Measurements from ENCODE around the gene XPC. TPM values are rescaled to one million over a fixed set of nuclear protein-coding genes. Genes with fewer than 3 reads are reported as not detected.

XPC gene
- total and polyA plus RNA-seq, 2 donors (not counting 3 experiments of a cell fraction or from before 2014, with no cell fraction given) = 11.9 to 36.8 TPM

DNA sequence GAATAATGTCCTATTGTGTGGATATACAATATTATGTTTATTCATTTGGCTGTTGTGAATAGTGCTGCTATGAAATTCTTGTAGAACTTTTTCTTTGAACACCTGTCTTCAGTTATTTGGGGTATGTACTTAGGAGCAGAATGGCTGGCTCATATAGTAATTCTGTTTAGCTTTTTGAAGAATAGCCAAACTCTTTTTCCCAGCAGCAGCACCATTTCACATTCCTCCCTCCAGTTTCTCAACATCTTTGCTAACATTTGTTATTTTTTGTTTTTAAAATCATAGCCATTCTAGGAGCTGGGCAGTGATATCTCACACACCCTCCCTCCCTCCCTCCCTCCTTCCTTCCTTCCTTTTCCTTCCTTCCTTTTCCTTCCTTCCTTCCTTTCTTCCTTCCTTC lies 40.0 kb upstream of the XPC start:
- DNase-seq (ENCODE audit: low read depth, low spot score) (no peak), FAIRE-seq (no peak)
- Histone ChIP-seq H3K4me1 (ENCODE audit: control insufficient read depth, extremely low read depth, insufficient read depth, low read length) (peaks cover 3% of the 10 kb centered on the region), H3K9me3 (replicated peaks; ENCODE audit: control insufficient read depth, insufficient read depth, low read length) (no peaks in the 10 kb centered on the region), H3K9ac (replicated peaks; ENCODE audit: extremely low read depth, insufficient read depth, low read length) (no peak overlapping the region), H3K27me3 (ENCODE audit: control insufficient read depth in 2 of 2, insufficient read depth in 2 of 2, low read length in 2 of 2) (no peaks in the 10 kb centered on the region), H3K27ac (ENCODE audit: insufficient read depth, low read depth, low read length) (no peak overlapping the region), H3K4me3 (replicated peaks in 1 of 3; ENCODE audit: insufficient read depth in 1 of 3, low read depth in 1 of 3, low read length in 3 of 3) (no peak overlapping the region), H3K9me1 (replicated peaks; ENCODE audit: control insufficient read depth, extremely low read depth, insufficient read depth, low read length) (no peaks in the 10 kb centered on the region), H3K4me2 (ENCODE audit: insufficient read depth, low read length) (no peak overlapping the region), H2AFZ (ENCODE audit: low read depth, low read length) (no peak overlapping the region), H3K79me2 (ENCODE audit: control insufficient read depth, insufficient read depth, low read length) (no peaks in the 10 kb centered on the region), H3K36me3 (ENCODE audit: control insufficient read depth in 2 of 2, extremely low read depth in 1 of 2, insufficient read depth in 2 of 2, low read length in 2 of 2) (no peaks in the 10 kb centered on the region), H4K20me1 (replicated peaks; ENCODE audit: control insufficient read depth, extremely low read depth, insufficient read depth, low read length) (no peaks in the 10 kb centered on the region)
- no TSS peak for BruUV-seq (replicated peaks)
- dilution Hi-C loops (cut with MboI; ENCODE audit: extremely low pct_ligation_motif_present, low sequenced_read_pairs) = no loop called here
- TF ChIP-seq MYC (IDR thresholded peaks at IDR 0.05; ENCODE audit: low read depth, low read length) (no peak), MAX (IDR thresholded peaks at IDR 0.05; ENCODE audit: insufficient read depth, insufficient read length) (no peak), EZH2 (IDR thresholded peaks at IDR 0.05; ENCODE audit: borderline replicate concordance, low read depth, low read length, severe bottlenecking) (no peak), JUN (IDR thresholded peaks at IDR 0.05; ENCODE audit: borderline replicate concordance, insufficient read depth, insufficient read length, low read depth) (no peak), GATA2 (IDR thresholded peaks at IDR 0.05; ENCODE audit: insufficient read depth, insufficient read length, low read depth, low read length) (no peak), FOS (IDR thresholded peaks at IDR 0.05; ENCODE audit: borderline replicate concordance, insufficient read depth, low read length) (no peak), POLR2AphosphoS5 (IDR thresholded peaks at IDR 0.05; ENCODE audit: insufficient read depth, low read depth, low read length) (no peak), POLR2A (IDR thresholded peaks at IDR 0.05; ENCODE audit: low read depth, low read length) (no peak)
- TF ChIP-seq, protein P1, sequence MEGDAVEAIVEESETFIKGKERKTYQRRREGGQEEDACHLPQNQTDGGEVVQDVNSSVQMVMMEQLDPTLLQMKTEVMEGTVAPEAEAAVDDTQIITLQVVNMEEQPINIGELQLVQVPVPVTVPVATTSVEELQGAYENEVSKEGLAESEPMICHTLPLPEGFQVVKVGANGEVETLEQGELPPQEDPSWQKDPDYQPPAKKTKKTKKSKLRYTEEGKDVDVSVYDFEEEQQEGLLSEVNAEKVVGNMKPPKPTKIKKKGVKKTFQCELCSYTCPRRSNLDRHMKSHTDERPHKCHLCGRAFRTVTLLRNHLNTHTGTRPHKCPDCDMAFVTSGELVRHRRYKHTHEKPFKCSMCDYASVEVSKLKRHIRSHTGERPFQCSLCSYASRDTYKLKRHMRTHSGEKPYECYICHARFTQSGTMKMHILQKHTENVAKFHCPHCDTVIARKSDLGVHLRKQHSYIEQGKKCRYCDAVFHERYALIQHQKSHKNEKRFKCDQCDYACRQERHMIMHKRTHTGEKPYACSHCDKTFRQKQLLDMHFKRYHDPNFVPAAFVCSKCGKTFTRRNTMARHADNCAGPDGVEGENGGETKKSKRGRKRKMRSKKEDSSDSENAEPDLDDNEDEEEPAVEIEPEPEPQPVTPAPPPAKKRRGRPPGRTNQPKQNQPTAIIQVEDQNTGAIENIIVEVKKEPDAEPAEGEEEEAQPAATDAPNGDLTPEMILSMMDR (IDR thresholded peaks at IDR 0.05; ENCODE audit: extremely low read depth in 1 of 2, insufficient read depth in 1 of 2, low read depth in 1 of 2, low read length in 2 of 2) = no peak
- intact Hi-C loops (cut with micrococcal nuclease) = no loop called here
- POLR2A ChIA-PET = interaction anchor here (0.6 kb wide), 1 partner anchor 14 kb away, joined by 3 read pairs; no protein-coding TSS in a partner anchor
- CTCF ChIA-PET = interaction anchor here (3.2 kb wide), 1 partner anchor 15 kb away, joined by 16 read pairs; no protein-coding TSS in a partner anchor

All from endothelial cell of umbilical vein (primary cell).